Osteocyte (in vitro differentiated cells): ENCODE results near the gene ITIH4. TPM values are rescaled to one million over a fixed set of nuclear protein-coding genes. Genes with fewer than 3 reads are reported as not detected.

ENCODE experiments used
- DNase-seq: peaks from one replicate; pipeline ENCODE4 v3.0.0; 2021; ENCODE audit warnings: mixed read lengths; ENCODE audit not compliant: unreplicated experiment; ENCODE audit errors: extremely low spot score
- H3K27ac Mint-ChIP-seq: one replicate; pipeline ENCODE4 v1.8.0; 2021; ENCODE audit warnings: mild to moderate bottlenecking, mixed read lengths; ENCODE audit not compliant: unreplicated experiment
- H3K27me3 Mint-ChIP-seq: one replicate; pipeline ENCODE4 v1.8.0; 2021; ENCODE audit warnings: mixed read lengths; ENCODE audit not compliant: unreplicated experiment
- H3K36me3 Mint-ChIP-seq: one replicate; pipeline ENCODE4 v1.8.0; 2021; ENCODE audit warnings: mixed read lengths; ENCODE audit not compliant: unreplicated experiment
- H3K4me1 Mint-ChIP-seq: one replicate; pipeline ENCODE4 v1.8.0; 2021; ENCODE audit warnings: mixed read lengths; ENCODE audit not compliant: unreplicated experiment
- H3K4me3 Mint-ChIP-seq: one replicate; pipeline ENCODE4 v1.8.0; 2021; ENCODE audit warnings: mild to moderate bottlenecking, moderate library complexity, mixed read lengths; ENCODE audit not compliant: unreplicated experiment
- H3K9me3 Mint-ChIP-seq: one replicate; pipeline ENCODE4 v1.8.0; 2021; ENCODE audit warnings: mixed read lengths; ENCODE audit not compliant: unreplicated experiment
- CTCF ChIP-seq: fragments of 200-600 bp; sonication (generic); IDR thresholded peaks from 2 replicates; pipeline ENCODE4 v1.5.0; 2021; ENCODE audit warnings: antibody characterized with exemption, mild to moderate bottlenecking, moderate library complexity
- total RNA-seq: library from RNA; stranded (reverse); gene quantifications from 2 replicates; pipeline ENCODE4 v1.2.1, GENCODE V29; 2021

The ITIH4 gene
- total RNA-seq, 1 donor from 2014 or later = 7.2 TPM

- H3K9me3 Mint-ChIP-seq = no peaks in the 10 kb centered on the region
- H3K4me3 Mint-ChIP-seq = no peak overlapping the region
- H3K27ac Mint-ChIP-seq = no peak overlapping the region
- H3K36me3 Mint-ChIP-seq = peaks cover 8% of the 10 kb centered on the region
- DNase-seq = no peak
- no peak for TF ChIP-seq CTCF
- no peaks in the 10 kb centered on the region for H3K4me1 Mint-ChIP-seq
- H3K27me3 Mint-ChIP-seq = no peaks in the 10 kb centered on the region
Observed at GRCh38 chr3:52857864-52858263, 27.4 kb upstream of the ITIH4 start.

GRCh38 chr3:52857133-52857532 is 26.7 kb upstream of the ITIH4 start:
- H3K4me1 Mint-ChIP-seq = no peaks in the 10 kb centered on the region
- TF ChIP-seq CTCF = no peak
- H3K9me3 Mint-ChIP-seq = no peaks in the 10 kb centered on the region
- no peaks in the 10 kb centered on the region for H3K27me3 Mint-ChIP-seq
- H3K36me3 Mint-ChIP-seq = peaks cover 8% of the 10 kb centered on the region
- H3K4me3 Mint-ChIP-seq = no peak overlapping the region
- no peak for DNase-seq
- H3K27ac Mint-ChIP-seq = no peak overlapping the region

GRCh38 chr3:52856666-52857065 is 26.2 kb upstream of the ITIH4 start:
- DNase-seq = no peak
- no peak for TF ChIP-seq CTCF
- H3K9me3 Mint-ChIP-seq = no peaks in the 10 kb centered on the region
- no peak overlapping the region for H3K4me3 Mint-ChIP-seq
- no peaks in the 10 kb centered on the region for H3K4me1 Mint-ChIP-seq
- H3K36me3 Mint-ChIP-seq = peaks cover 8% of the 10 kb centered on the region
- no peaks in the 10 kb centered on the region for H3K27me3 Mint-ChIP-seq
- no peak overlapping the region for H3K27ac Mint-ChIP-seq

- Mint-ChIP-seq H3K36me3 (peaks cover 8% of the 10 kb centered on the region), H3K27ac (no peak overlapping the region), H3K27me3 (no peaks in the 10 kb centered on the region), H3K4me1 (no peaks in the 10 kb centered on the region), H3K9me3 (no peaks in the 10 kb centered on the region), H3K4me3 (no peak overlapping the region)
- DNase-seq = no peak
- TF ChIP-seq CTCF = no peak
Observed at GRCh38 chr3:52854013-52854412, 23.5 kb upstream of the ITIH4 start.

GRCh38 chr3:52852419-52852818 is 21.9 kb upstream of the ITIH4 start:
- DNase-seq = no peak
- Mint-ChIP-seq H3K36me3 (peaks cover 4% of the 10 kb centered on the region), H3K27ac (no peak overlapping the region), H3K4me3 (no peak overlapping the region), H3K27me3 (no peaks in the 10 kb centered on the region), H3K9me3 (no peaks in the 10 kb centered on the region), H3K4me1 (no peaks in the 10 kb centered on the region)
- no peak for TF ChIP-seq CTCF
